ENCODE results near the gene DOK5. TPM values are rescaled to one million over a fixed set of nuclear protein-coding genes. Genes with fewer than 3 reads are reported as not detected.

Gene DOK5
- total RNA-seq, 2 donors from 2014 or later: 0.99 to 1.2 TPM

GRCh38 chr20:54661880-54662465 is 186.6 kb downstream of the DOK5 start:
- H3K36me3 Mint-ChIP-seq (ENCODE audit: insufficient read depth in 2 of 2): no peaks in the 10 kb centered on the region
- H3K4me1 Mint-ChIP-seq (ENCODE audit: low read depth): no peaks in the 10 kb centered on the region
- no peak overlapping the region for H3K4me3 Mint-ChIP-seq
- DNase-seq (no peak), ATAC-seq (replicated peaks in 1 of 2) (no peak)
- no peak overlapping the region for H3K27ac Mint-ChIP-seq
- no peaks in the 10 kb centered on the region for H3K9me3 Mint-ChIP-seq
- H3K27me3 Mint-ChIP-seq (ENCODE audit: low read depth): peaks cover 25% of the 10 kb centered on the region

- H3K4me3 Mint-ChIP-seq: no peak overlapping the region
- peaks cover 11% of the 10 kb centered on the region for H3K4me1 Mint-ChIP-seq (ENCODE audit: low read depth)
- peaks cover 33% of the 10 kb centered on the region for H3K27me3 Mint-ChIP-seq (ENCODE audit: low read depth)
- DNase-seq (no peak), ATAC-seq (replicated peaks in 1 of 2) (no peak)
- no peaks in the 10 kb centered on the region for H3K36me3 Mint-ChIP-seq (ENCODE audit: insufficient read depth in 2 of 2)
- H3K9me3 Mint-ChIP-seq: no peaks in the 10 kb centered on the region
- no peak overlapping the region for H3K27ac Mint-ChIP-seq
These were observed 190.4 kb downstream of the DOK5 start for GRCh38 chr20:54665812-54666211.

GRCh38 chr20:54668271-54669039 is 193.1 kb downstream of the DOK5 start:
- Mint-ChIP-seq H3K9me3 (no peaks in the 10 kb centered on the region), H3K4me1 (ENCODE audit: low read depth) (peaks cover 11% of the 10 kb centered on the region), H3K27ac (no peak overlapping the region), H3K36me3 (ENCODE audit: insufficient read depth in 2 of 2) (no peaks in the 10 kb centered on the region), H3K27me3 (ENCODE audit: low read depth) (peaks cover 19% of the 10 kb centered on the region), H3K4me3 (peak overlapping the region in 1 of 2 donors; percentile 37)
- ATAC-seq (replicated peaks in 1 of 2): peak; percentile 51 to 63
- peak; percentile 33 to 49 for DNase-seq

DNA sequence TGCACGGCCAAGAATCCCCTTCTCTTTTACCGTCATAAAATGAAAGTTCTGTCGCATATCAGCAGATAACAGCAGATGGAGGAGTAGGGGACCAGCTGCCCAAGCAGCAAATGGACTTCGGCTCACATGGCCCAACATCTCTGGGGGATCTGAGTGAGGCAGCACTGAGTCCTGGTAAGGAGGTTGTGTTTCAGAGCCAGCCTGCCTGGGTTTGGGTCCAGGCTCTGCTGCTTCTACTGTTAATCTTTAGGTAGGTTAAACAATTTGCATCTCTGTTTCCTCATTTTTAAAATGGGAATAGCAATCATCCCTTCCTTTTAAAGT is 193.6 kb downstream of the DOK5 start:
- ATAC-seq (replicated peaks in 1 of 2) (no peak), DNase-seq (no peak)

GRCh38 chr20:54678253-54678652 is 202.9 kb downstream of the DOK5 start:
- H3K27me3 Mint-ChIP-seq (ENCODE audit: low read depth): peaks cover 12% of the 10 kb centered on the region
- H3K9me3 Mint-ChIP-seq: no peaks in the 10 kb centered on the region
- H3K36me3 Mint-ChIP-seq (ENCODE audit: insufficient read depth in 2 of 2): no peaks in the 10 kb centered on the region
- H3K4me1 Mint-ChIP-seq (ENCODE audit: low read depth): no peaks in the 10 kb centered on the region
- no peak overlapping the region for H3K4me3 Mint-ChIP-seq
- DNase-seq: no peak
- no peak overlapping the region for H3K27ac Mint-ChIP-seq
- no peak for ATAC-seq (replicated peaks in 1 of 2)

More for the DNA sequence above, 193.6 kb downstream of the DOK5 start:
- H3K36me3 Mint-ChIP-seq (ENCODE audit: insufficient read depth in 2 of 2): no peaks in the 10 kb centered on the region
- peaks cover 11% of the 10 kb centered on the region for H3K4me1 Mint-ChIP-seq (ENCODE audit: low read depth)
- peaks cover 24% of the 10 kb centered on the region for H3K27me3 Mint-ChIP-seq (ENCODE audit: low read depth)
- H3K9me3 Mint-ChIP-seq: no peaks in the 10 kb centered on the region
- H3K4me3 Mint-ChIP-seq: no peak overlapping the region
- H3K27ac Mint-ChIP-seq: no peak overlapping the region

- Mint-ChIP-seq H3K9me3 (no peaks in the 10 kb centered on the region), H3K4me3 (no peak overlapping the region), H3K36me3 (ENCODE audit: insufficient read depth in 2 of 2) (no peaks in the 10 kb centered on the region), H3K4me1 (ENCODE audit: low read depth) (no peaks in the 10 kb centered on the region), H3K27me3 (ENCODE audit: low read depth) (peaks cover 10% of the 10 kb centered on the region), H3K27ac (no peak overlapping the region)
- ATAC-seq (replicated peaks in 1 of 2) (no peak), DNase-seq (no peak)
These were observed 205.0 kb downstream of the DOK5 start for GRCh38 chr20:54680439-54680838.

GRCh38 chr20:54680872-54681619 is 205.7 kb downstream of the DOK5 start:
- DNase-seq (peak; percentile 12 to 15), ATAC-seq (replicated peaks in 1 of 2) (no peak)
- peaks cover 12% of the 10 kb centered on the region for H3K27me3 Mint-ChIP-seq (ENCODE audit: low read depth)
- no peaks in the 10 kb centered on the region for H3K36me3 Mint-ChIP-seq (ENCODE audit: insufficient read depth in 2 of 2)
- H3K27ac Mint-ChIP-seq: no peak overlapping the region
- H3K9me3 Mint-ChIP-seq: no peaks in the 10 kb centered on the region
- no peaks in the 10 kb centered on the region for H3K4me1 Mint-ChIP-seq (ENCODE audit: low read depth)
- H3K4me3 Mint-ChIP-seq: no peak overlapping the region

DNA sequence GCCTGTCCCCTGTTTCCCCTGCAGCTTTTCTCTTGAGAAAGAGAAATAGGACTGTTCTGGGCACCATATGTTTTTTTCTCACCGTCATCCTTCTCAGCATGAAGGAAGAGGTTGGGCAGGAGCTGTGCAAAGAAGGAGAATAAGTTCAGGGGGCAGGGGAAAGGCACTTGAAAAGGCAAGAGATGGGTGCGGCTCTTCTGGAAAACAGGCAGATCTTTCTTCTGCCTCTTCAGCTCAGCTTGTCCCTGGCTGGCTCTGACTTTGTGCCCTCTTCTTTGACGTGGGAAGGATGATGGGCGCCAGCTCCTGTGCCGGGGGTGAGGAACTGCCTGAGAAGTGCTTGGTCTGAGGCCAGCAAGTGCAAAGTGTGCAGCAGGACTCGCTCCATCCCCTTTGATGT is 206.5 kb downstream of the DOK5 start:
- H3K27me3 Mint-ChIP-seq (ENCODE audit: low read depth): peaks cover 12% of the 10 kb centered on the region
- H3K36me3 Mint-ChIP-seq (ENCODE audit: insufficient read depth in 2 of 2): no peaks in the 10 kb centered on the region
- H3K4me1 Mint-ChIP-seq (ENCODE audit: low read depth): no peaks in the 10 kb centered on the region
- DNase-seq (no peak), ATAC-seq (replicated peaks in 1 of 2) (no peak)
- no peak overlapping the region for H3K27ac Mint-ChIP-seq
- no peak overlapping the region for H3K4me3 Mint-ChIP-seq
- H3K9me3 Mint-ChIP-seq: no peaks in the 10 kb centered on the region

DNA sequence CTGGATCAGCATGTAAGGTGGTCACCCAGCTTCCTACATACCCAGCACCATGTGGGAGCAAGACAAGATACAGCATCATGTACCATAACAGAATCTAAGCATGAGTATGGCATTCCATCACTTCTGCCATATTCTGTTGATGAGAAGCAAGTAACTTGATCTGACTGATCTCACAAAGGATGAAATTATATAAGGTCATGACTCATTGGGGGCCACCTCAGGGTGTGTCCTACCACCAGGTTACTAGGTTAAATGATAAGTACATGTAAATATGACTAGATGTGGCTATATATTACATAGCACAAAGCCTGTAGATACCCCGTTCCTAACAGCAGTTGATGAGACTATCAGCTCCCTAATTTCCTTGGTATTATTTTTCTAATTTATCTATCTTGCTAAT is 213.1 kb downstream of the DOK5 start:
- H3K4me1 Mint-ChIP-seq (ENCODE audit: low read depth): no peaks in the 10 kb centered on the region
- no peak overlapping the region for H3K27ac Mint-ChIP-seq
- H3K9me3 Mint-ChIP-seq: no peaks in the 10 kb centered on the region
- DNase-seq: no peak
- H3K4me3 Mint-ChIP-seq: no peak overlapping the region
- H3K36me3 Mint-ChIP-seq (ENCODE audit: insufficient read depth in 2 of 2): no peaks in the 10 kb centered on the region
- ATAC-seq (replicated peaks in 1 of 2): no peak
- H3K27me3 Mint-ChIP-seq (ENCODE audit: low read depth): peaks cover 8% of the 10 kb centered on the region

DNA sequence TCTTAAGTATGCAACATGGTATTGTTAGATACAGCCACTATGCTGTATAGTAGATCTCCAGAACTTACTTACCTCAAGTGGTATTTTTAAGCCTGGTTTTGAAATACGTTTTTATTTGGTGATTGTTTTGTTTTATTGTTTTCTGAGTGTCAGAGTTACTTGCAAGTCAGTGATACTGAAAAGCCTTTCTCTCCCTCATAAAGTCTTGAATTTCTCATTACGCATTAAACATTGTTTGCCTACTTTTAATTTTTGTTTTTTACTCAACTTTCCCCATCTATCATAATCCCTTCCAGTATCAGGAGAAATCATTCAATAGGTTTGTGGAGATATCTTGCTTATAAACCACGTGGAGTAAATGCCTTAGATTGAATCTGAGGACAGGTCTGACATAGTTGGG is 214.9 kb downstream of the DOK5 start:
- H3K27me3 Mint-ChIP-seq (ENCODE audit: low read depth): peaks cover 3% of the 10 kb centered on the region
- H3K9me3 Mint-ChIP-seq: peaks cover 0 to 3% of the 10 kb centered on the region in 2 donors
- H3K36me3 Mint-ChIP-seq (ENCODE audit: insufficient read depth in 2 of 2): no peaks in the 10 kb centered on the region
- no peak overlapping the region for H3K4me3 Mint-ChIP-seq
- ATAC-seq (replicated peaks in 1 of 2) (no peak), DNase-seq (no peak)
- H3K4me1 Mint-ChIP-seq (ENCODE audit: low read depth): no peaks in the 10 kb centered on the region
- H3K27ac Mint-ChIP-seq: no peak overlapping the region

- DNase-seq (no peak), ATAC-seq (replicated peaks in 1 of 2) (no peak)
- Mint-ChIP-seq H3K9me3 (peaks cover 0 to 3% of the 10 kb centered on the region in 2 donors), H3K27ac (no peak overlapping the region), H3K27me3 (ENCODE audit: low read depth) (no peaks in the 10 kb centered on the region), H3K36me3 (ENCODE audit: insufficient read depth in 2 of 2) (no peaks in the 10 kb centered on the region), H3K4me1 (ENCODE audit: low read depth) (no peaks in the 10 kb centered on the region), H3K4me3 (no peak overlapping the region)
These were observed 215.9 kb downstream of the DOK5 start for GRCh38 chr20:54691327-54691726.

GRCh38 chr20:54692168-54692887 is 216.9 kb downstream of the DOK5 start:
- no peaks in the 10 kb centered on the region for H3K27me3 Mint-ChIP-seq (ENCODE audit: low read depth)
- no peak for ATAC-seq (replicated peaks in 1 of 2)
- DNase-seq: no peak
- H3K9me3 Mint-ChIP-seq: peaks cover 0 to 3% of the 10 kb centered on the region in 2 donors
- H3K36me3 Mint-ChIP-seq (ENCODE audit: insufficient read depth in 2 of 2): no peaks in the 10 kb centered on the region
- no peaks in the 10 kb centered on the region for H3K4me1 Mint-ChIP-seq (ENCODE audit: low read depth)
- H3K4me3 Mint-ChIP-seq: no peak overlapping the region
- no peak overlapping the region for H3K27ac Mint-ChIP-seq

DNA sequence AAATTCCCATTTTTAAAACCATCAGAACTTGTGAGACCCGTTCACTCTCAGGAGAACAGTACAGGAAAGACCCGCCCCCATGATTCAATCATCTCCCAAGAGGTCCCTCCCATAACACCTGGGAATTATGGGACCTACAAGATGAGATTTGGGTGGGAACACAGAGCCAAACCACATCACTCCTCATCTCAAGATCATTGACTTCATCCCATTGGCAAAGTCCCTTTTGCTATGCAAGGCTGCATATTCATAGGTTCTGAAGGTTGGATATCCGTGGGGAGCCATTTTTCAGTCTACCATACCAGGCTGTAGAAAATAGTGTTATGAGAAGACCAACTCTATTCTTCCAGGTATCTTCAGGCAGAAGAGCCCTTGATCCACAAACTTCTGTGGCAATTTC is 219.1 kb downstream of the DOK5 start:
- no peak for ATAC-seq (replicated peaks in 1 of 2)

More for the DNA sequence above, 219.1 kb downstream of the DOK5 start:
- no peak for DNase-seq
- Mint-ChIP-seq H3K27ac (no peak overlapping the region), H3K4me3 (no peak overlapping the region), H3K4me1 (ENCODE audit: low read depth) (no peaks in the 10 kb centered on the region), H3K9me3 (peaks cover 0 to 3% of the 10 kb centered on the region in 2 donors), H3K27me3 (ENCODE audit: low read depth) (no peaks in the 10 kb centered on the region), H3K36me3 (ENCODE audit: insufficient read depth in 2 of 2) (no peaks in the 10 kb centered on the region)

Measured in activated T-cell treated with anti-CD3 and anti-CD28 coated beads, Interleukin-2, amount 50 U/mL, for 72 hours (primary cell).